Prostate gland (tissue), 2 donors: ENCODE data around the gene OGFOD1.

ENCODE experiments used
- POLR2AphosphoS5 ChIP-seq: sonication (generic); formaldehyde crosslinking; IDR thresholded peaks from one replicate; pipeline ENCODE4 v1.6.1; 2017; ENCODE audit warnings: antibody characterized with exemption
- TF ChIP-seq, protein P1 (sequence below), 4 experiments: fragments of 200-600 bp in 2 of 4; fragments of 450-650 bp in 2 of 4; sonication (generic) in 2 of 4; IDR thresholded peaks; 1 replicate in 3 of 4; 2 replicates in 1 of 4; pipeline ENCODE4 v1.5.1; 2016 to 2019; ENCODE audit warnings: antibody characterized with exemption in 4 of 4, mild to moderate bottlenecking in 2 of 4, moderate library complexity in 2 of 4

DNA sequence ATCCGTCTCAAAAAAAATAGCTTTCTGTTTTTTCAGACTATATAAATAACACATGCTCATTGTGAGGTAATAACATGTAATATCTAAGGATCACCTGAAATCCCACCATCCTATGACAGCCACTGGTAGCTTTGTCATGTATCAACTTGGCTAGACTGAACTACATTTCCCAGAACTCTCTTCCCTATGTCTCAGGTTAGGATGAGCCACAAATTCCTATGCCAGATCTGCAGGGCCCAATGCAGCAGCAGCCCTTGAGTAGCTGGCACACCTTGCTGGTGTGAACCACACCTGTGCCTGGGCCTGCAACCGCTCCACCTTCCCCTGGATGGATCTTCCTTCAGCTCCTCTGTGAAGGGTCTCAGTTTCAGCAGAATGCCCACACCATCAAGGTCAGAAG, 28.1 kb downstream of the OGFOD1 start:
- TF ChIP-seq, protein P1, sequence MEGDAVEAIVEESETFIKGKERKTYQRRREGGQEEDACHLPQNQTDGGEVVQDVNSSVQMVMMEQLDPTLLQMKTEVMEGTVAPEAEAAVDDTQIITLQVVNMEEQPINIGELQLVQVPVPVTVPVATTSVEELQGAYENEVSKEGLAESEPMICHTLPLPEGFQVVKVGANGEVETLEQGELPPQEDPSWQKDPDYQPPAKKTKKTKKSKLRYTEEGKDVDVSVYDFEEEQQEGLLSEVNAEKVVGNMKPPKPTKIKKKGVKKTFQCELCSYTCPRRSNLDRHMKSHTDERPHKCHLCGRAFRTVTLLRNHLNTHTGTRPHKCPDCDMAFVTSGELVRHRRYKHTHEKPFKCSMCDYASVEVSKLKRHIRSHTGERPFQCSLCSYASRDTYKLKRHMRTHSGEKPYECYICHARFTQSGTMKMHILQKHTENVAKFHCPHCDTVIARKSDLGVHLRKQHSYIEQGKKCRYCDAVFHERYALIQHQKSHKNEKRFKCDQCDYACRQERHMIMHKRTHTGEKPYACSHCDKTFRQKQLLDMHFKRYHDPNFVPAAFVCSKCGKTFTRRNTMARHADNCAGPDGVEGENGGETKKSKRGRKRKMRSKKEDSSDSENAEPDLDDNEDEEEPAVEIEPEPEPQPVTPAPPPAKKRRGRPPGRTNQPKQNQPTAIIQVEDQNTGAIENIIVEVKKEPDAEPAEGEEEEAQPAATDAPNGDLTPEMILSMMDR (IDR thresholded peaks at IDR 0.05): no peak
- TF ChIP-seq POLR2AphosphoS5: no peak
